ENCODE data around the gene CD7.
"Not testable (repeated sequence)": the region's sequence is repeated elsewhere in the genome, so short reads cannot be mapped to it uniquely, and the experiment has no call there.

Gene CD7
- total RNA-seq, result 0 to 0.12 (median 0.04) reads per million in 18 experiments

DNA sequence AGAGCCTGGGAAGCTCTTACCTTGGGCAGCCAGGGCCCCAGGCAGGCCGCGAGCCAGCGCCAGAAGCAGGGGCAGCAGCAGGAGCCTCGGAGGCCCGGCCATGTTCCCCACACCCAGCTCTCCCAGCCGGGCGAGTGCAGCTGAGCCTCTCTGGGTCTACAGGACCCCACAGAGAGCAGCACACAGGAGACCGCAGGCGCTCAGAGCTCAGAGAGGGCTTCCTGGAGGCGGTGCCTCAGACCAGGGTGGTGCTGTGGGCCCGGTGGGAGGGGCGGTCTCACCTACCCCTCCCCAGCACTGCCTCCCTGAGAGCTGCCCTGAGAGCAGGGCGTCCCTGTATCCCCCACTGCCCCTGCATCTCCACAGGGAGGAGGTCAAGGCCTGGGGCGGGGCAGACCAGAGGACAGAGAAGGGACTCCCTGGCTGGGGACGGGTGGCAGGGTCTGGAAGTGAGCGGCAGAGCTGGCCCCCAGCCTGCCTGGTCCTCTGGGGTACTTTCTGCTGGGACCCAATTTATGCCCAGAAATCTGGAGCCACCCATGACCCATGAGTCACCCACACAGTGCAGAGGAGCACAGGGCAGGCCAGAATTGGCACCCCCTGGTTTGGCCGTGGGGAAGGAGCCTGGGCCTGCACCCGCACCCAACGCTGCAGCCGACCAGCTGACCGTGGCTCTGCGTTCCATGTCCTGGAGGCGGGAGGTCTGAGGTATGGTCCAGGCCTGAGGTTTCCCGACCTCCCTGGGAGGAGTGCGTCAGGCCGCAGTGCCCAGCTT lies at the start of gene CD7:
Gene CD7 (minus strand): TSS at position 215 of the 775 bp plus-strand sequence. CDS start 113 bp downstream, at position 102.
- DNase-seq, result no peak

DNA sequence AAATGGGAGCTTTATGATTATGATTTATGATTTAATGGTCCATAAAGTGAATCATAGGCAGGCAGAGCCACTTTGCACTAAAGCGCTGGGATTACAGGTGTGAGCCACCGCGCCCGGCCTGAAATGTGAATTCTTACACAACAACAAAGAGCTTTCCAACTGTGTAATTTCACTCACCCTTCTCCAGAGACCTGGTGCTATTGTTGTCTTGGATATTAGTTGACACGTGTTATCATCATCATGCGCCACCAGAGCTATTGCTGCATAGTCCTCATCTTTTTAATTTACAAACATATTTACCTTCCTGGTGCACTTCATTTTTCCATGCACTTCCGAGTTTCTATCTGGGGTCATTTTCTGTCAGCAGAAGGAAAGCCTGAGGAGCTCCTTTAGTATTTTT lies 49.3 kb upstream of the CD7 start:
- DNase-seq, result no peak

DNA sequence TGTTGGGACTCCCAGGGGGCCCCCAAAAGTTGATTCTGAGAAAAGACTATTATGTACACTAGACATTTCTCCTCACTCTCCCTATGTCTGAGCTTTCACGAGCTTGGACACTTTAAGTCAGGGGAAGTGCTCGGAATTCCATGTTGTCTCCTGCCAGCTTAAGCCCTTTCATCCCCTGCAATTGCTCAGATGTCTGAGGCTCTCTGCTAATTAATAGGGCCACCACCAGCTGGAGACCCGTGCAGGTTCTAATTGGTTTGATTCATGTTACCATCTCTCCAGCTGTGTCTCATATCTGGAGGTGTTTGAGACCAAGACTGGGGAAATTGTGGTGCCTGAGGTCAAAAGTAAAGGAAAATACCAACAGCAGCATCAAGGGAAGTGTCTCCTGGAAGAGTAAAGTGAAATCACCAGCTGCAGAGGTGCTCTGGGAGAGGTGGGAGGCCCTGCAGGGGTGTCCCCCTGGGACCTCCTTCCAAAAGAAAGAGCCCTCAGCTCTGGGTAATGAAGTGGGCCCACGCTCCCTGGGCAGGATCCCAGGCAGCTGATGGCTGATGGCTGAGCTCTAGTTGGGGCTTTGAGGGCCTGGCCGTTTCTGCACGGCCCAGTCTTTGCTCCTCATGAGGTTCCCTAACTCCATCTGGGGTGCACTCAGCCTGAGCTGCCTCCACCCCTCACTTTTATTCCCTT lies 48.3 kb upstream of the CD7 start:
- no peak for DNase-seq

DNA sequence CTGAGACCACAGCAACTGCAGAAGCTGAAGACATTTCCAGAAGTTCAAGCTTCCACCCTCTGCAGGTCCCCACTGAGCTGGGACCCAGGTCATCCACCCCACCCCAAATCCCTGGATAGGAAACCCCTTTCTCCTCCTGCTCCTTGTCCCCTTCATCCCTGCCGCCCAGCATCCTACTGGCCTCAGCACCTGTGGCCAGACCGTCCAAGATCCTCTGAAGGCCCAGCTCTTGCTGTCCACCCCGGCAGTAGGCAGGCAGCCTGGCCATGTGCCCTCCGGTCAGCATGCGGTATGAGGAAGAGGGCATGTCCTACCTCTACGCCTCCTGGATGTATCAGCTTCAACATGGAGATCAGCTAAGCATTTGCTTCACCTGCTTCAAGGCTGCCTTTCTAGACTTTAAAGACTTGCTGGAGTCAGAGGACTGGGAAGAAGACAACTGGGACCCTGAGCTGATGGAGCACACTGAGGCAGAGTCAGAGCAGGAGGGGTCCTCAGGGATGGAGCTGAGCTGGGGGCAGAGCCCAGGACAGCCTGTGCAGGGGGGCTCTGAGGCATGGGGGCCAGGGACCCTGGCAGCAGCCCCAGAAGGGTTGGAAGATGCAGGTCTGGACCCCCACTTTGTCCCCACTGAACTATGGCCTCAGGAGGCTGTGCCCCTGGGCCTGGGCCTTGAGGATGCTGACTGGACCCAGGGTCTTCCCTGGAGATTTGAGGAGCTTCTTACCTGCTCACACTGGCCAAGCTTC lies 44.7 kb upstream of the CD7 start:
- DNase-seq, result no peak

DNA sequence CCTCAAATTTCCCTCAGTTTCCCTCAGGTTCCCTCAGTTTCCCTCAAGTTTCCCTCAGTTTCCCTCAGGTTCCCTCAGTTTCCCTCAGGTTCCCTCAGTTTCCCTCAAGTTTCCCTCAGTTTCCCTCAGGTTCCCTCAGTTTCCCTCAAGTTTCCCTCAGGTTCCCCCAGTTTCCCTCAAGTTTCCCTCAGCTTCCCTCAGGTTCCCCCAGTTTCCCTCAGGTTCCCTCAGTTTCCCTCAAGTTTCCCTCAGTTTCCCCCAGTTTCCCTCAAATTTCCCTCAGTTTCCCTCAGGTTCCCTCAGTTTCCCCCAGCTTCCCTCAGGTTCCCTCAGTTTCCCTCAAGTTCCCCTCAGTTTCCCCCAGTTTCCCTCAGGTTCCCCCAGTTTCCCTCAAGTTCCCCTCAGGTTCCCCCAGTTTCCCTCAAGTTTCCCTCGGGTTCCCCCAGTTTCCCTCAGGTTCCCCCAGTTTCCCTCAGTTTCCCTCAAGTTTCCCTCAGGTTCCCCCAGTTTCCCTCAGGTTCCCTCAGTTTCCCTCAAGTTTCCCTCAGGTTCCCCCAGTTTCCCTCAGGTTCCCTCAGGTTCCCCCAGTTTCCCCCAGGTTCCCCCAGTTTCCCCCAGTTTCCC lies 42.2 kb upstream of the CD7 start:
- DNase-seq, result not testable (repeated sequence)

DNA sequence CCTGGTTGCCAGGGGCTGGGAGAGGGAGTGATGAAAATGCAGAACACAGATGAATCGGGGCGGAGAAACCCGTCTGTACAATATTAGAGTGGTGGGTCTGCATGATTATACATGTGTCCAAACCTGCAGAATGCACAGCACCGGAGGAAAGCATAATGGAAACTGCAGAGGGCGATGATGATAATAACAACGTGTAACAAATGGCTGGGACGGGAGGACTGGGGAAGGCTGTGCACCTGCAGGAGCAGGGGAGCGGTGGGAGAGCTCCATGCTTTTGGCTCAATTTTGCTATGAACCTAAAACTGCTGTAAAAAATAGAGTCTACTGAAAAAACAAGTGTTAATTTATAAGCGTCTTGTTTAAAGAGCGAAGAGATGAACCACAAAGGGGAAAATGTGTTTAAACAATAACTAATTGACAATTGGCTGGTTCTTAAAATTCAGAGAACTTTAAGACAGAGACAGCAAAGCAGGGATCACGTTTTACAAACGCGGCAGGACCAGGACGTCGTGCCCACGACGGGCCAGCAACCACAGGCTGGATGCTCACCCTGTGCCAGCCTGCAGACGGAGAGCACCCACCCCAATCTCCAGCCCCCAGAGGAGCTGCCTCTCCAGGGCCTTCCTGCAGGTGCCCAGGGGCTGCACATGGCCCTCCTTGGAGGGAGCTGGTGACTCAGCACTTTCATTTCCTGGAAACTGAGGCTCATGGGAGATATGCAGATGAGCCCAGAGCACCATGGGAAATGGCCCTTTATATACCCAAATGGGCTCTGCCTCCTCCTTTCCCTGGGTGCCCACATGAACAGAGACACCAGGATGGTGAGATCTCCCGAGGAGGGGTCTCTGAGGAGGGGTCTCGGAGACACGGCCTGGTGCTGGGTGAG lies 41.3 kb upstream of the CD7 start, which contains the start of gene TEX19:
Gene TEX19 (plus strand): TSS at position 783 of the 886 bp plus-strand sequence. CDS start 2,904 bp downstream, outside the sequence.
- DNase-seq, result no peak

DNA sequence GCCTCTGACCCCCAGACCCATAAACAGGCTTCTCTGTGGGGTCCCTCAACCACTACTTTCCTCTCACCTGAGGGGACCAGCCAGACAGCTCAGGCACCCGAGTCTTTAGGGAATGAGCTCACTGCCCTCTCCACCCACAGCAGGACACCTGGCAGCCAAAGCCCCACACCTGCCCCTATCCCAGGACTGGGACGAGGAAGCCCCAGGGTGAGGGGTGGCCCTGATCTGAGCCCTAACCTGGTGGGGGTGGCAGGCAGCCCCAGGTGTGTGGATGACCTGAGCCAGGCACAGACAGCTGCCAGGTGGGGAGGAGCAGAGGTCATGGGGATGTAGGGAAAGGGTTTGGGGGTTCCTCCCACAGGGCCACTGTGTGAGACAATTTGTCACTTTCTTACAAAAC lies 40.0 kb upstream of the CD7 start:
- no peak for DNase-seq

DNA sequence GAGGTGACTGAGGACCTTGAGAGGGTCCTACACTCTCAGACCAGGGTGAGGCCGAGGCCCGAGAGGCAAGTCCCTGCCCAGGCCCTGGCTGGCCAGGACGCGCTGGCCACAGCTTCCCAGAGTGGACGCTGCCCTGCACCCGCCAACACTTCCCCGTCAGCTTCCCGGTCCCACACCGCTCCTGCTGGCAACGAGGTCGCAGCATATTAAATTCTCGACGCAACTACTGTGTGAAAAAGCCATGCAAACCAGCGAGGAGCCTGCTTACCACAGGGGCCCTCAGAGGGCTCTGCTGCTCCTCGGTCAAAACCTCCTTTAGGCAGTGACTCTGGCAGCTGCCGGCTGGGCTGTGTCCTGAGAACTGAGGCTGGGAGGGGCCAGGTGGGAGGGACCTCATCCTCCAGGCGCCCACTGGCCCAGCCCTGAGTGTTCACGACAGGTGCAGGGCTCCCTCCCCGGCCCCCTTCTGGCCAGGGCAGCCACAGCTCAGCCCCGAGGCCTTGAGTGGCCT lies 39.5 kb upstream of the CD7 start:
- no peak for DNase-seq

DNA sequence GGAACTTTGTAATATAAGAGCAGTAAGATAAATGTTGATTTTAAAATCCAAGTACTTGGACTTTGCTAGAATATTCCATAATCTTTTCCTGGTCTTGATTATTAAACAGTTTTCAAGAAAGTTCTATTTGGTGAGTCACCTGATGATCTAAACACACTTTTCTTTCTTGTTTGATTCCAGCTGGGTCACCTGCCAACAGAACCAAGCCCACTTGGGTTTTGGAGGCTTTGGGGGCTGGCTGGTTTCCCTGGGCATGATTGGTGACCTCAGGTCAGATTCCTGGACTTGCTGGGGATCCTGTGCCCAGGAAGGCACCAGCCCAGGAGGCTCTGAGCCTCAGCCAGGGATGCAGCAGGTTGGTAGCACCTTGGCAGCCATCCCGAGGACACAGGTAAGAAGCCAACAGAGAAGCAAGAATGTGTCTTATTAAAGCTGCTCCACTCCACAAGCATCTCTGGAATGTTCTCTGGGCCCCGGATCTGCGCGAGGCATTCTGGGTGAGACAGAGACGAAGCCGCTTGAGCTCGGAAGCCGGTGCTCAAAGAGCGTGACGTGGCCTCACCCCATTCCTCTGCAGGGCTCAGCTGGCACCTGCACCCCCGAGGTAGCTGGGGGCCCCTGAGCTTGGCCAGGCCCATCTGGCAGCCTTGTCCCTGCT lies 38.5 kb upstream of the CD7 start:
- no peak for DNase-seq

DNA sequence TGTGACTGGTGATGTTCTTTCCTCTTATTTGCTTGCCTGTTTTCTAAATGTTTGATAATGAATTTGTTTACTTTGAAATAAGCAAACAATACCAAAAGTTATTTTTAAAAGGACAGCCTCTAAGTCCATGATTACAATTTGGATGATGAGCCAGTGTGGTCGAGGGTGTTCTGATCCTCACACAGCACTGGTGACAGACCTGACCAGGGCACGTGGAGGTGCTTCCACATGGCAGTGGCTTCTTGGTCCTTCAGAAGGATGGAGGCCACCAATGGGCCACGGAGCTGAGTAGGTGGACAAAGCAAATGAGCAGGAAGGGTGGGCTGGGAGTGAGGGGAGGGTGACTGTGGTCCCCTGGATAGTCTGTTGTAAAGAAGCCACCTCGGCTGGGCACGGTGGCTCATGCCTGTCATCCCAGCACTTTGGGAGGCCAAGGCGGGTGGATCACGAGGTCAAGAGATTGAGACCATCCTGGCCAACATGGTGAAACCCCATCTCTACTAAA lies 37.4 kb upstream of the CD7 start:
- no peak for DNase-seq

DNA sequence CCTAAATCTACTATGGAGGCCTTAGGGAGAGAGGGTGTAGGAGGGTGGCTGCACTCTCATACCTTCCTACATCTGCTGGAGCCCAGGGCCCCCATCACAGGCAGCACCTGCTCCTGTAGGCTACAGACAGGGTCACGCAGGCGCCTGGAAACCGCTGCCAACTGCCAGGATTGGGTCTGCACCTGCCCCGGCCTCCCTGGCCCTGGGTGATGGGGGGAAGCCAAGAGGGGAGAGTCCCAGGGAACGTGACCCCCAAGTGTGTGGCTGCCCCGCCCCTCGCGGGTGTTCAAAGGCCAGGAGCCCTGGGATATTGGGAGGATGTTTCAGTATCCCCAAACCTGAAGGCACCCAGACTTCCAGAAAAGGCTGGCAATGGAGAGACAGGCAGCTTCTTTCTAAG lies 36.1 kb upstream of the CD7 start:
- DNase-seq, result no peak

DNA sequence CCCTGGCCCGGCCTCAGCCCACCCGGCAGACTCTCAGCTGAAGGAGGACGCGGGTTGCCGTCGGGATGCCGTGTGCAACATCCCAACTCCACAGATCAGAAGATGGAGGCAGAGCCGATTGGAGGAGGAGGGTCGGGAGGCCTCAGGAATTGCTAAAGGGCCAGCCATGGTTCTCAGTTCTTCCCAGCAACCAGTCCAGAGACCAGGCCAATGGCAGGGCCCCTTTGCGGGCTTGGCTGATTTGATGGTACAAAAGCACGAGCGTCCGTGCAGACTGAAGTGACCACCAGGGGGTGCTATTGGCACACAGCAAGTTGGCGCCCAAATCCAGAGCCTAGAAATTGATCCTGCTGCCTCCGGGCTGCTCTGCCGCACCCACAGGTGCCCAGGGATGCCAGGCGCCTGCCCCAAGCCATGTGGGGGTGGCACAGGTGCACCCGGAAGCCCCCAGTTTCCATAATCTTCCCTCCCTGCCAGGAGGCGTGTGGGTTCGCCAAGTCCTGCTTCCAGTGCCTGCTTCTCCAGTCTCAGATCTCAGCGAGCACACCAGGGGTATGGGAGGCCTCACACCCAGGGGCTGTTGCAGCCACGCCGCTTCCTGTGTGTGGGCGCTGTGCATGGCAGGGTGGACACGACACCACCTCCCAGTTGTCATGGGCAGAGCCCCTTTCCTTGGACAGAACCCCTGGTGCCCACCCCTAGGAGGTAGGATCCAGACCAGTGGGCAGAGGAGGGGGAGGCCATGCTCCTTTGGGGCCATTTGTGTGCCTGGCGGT lies 34.5 kb upstream of the CD7 start:
- peak; percentile 85 to 88 for DNase-seq

DNA sequence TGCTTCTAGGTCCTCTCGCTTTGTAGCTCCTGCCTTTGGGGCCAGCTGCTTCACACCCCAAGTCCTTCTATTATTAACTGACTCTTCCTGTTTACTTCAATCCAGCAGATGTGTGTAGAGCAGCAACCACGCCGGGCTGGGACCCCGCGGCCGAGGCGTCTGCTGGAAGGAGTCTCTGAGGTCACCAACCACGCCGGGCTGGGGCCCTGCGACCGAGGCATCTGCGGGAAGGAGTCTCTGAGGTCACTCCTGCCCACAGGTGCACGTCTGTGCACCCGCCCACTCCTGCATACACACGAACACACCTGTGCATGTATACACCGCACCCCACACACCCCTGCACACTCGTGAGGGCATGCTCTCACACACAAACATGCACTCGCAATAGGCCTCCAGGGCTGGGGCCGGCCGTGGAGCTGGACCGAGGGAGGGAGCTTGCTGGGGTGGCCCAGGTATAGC lies 33.9 kb upstream of the CD7 start:
- no peak for DNase-seq

DNA sequence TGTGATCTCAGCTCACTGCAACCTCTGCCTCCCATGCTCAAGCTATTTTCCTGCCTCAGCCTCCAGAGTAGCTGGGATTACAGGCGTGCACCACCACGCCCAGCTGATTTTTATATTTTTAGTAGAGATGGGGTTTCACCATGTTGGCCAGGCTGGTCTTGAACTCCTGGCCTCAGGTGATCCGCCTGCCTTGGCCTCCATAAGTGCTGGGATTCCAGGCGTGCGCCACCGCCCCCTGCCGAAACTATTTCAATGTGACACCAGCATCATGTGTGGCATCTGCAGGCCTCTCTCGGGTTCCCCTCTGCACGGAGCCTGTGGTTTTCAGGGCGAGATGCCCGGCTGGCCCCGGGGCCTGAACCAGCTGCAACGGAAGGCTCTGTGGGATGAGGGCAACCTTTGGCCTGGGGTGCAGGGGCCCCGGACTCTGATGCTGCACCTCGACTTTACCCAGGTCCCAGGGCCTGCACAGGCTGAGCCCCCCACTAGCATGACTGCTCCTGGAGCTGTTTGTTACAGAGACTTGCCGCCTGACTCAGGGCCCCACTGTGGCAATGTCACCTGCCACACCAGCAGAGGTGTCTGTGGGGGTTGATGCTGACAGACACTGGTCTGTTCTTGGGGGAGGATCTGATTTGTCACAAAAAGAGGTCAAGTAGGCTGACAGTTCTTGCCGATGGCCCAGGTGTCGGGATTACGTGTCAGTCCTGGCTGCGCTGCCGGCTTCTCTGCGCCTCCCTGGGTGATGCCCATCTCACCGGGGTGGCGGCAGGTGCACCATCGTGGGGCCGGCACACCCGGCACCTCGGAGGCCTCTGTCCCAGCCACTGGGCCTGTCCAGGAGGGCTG lies 33.0 kb upstream of the CD7 start:
- DNase-seq, result peak; percentile 33 to 44

DNA sequence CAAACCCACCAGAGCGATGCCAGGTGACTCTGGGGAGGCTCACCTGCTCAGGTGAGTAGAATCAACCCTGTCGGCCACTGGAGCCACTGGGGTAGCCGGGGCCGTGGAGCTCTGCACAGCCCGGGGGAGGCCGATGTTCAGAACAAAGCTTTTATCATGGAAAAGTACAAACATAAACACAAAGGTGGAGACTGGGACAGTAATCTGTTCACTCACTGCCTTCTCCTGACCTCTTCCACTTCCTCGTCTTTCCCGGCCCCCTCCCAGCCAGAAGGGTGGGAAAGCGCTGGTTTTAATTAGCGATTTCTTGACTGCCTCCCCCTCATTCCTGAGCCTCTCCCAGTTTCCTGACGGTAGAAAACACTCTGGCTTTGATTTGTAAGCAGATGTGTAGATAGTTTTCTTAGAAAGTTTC lies 31.9 kb upstream of the CD7 start:
- no peak for DNase-seq

DNA sequence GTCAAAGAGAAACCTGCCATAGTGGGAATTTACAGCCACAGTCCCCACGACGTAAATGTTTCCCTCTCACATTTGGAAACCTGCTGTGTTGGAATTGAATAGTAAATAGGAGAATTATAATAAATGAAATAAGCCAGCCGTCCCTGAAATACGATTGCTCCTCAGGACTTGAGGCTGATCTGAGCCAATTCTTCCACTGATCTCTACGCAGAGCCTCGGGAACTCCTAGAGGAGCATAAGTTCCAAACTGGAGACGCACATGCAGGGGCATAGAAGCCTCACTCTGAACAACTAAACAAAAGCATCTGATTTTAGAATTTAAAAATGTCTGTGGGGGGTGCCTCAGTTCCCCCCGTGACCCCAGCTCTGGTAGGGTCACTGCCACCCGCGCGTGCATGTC lies 31.5 kb upstream of the CD7 start:
- no peak for DNase-seq

DNA sequence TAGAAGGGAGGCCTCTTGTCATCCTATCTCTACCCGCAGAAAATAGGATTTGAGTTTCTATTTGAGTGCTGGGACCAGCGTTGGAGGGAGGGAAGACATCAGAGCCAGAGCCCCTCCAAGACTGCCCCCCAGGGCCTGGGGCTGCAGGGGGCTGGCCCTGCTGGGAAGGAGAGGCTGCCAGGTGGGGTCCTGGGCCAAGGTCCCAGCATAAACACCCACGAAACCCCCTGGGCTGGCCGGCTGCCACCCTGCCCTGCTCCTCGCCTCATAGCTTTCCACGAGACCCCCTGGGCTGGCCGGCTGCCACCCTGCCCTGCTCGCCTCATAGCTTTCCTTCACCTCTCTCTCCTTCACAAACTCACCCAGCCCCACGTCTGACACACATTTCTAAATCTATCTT lies 31.0 kb upstream of the CD7 start:
- DNase-seq, result no peak

DNA sequence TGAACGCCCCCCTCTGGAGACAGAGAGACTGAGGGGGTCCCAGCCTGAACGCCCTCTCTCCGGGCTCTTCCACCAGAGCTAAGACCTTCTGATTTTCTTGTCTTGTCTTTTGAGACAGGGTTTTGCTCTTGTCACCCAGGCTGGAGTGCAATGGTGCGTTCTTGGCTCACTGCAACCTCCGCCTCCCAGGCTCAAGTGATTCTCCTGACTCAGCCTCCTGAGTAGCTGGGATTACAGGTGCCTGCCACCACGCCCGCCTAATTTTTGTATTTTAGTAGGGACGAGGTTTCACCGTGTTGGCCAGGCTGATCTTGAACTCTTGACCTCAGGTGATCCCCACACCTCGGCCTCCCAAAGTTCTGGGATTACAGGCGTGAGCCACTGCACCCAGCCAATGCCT lies 30.6 kb upstream of the CD7 start:
- DNase-seq, result not testable (repeated sequence)
